ENCODE results near the gene PLA2G7.

The PLA2G7 gene

DNA sequence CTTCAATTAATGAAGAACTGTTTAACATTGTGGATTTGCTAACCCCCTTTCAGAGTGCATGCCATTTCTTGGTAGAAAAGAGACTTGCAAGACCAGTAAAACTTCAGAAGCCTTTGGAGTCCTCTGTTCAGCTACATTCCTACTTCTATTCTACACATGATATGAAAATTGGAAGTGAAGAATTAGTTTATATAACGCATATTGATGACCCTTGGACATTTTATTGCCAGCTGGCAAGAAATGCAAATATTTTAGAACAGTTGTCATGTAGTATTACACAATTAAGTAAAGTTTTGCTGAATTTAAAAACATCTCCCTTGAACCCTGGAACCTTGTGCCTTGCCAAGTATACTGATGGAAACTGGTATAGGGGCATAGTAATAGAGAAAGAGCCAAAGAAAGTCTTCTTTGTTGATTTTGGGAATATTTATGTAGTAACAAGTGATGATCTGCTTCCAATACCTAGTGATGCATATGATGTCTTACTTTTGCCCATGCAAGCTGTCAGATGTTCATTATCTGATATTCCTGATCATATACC is 44.2 kb downstream of the PLA2G7 start:
- DNase-seq (no peak), ATAC-seq (ENCODE audit: insufficient read depth, low read depth) (no peak)
- H3K4me3 ChIP-seq (ENCODE audit: low read depth in 1 of 2, low read length in 2 of 2), result no peak overlapping the region
- no peak overlapping the region for H3K9ac ChIP-seq (ENCODE audit: low read depth, low read length)
- no peaks in the 10 kb centered on the region for H3K4me1 ChIP-seq (ENCODE audit: insufficient read depth, low read length)
- no peak overlapping the region for H3K27ac ChIP-seq (ENCODE audit: low read length)
- H3K36me3 ChIP-seq (ENCODE audit: insufficient read depth, low read length), result no peaks in the 10 kb centered on the region
- peaks cover 5% of the 10 kb centered on the region for H3K27me3 ChIP-seq (ENCODE audit: insufficient read depth, low read length, poor library complexity)
- H2AFZ ChIP-seq (ENCODE audit: low read depth, low read length), result no peak overlapping the region
- no peaks in the 10 kb centered on the region for H3K9me3 ChIP-seq (ENCODE audit: insufficient read depth, low read length, severe bottlenecking)
- H3K4me2 ChIP-seq (ENCODE audit: insufficient read depth, low read length), result no peak overlapping the region
- no peaks in the 10 kb centered on the region for H3K79me2 ChIP-seq (ENCODE audit: insufficient read depth, low read length)
- no peaks in the 10 kb centered on the region for H4K20me1 ChIP-seq (ENCODE audit: insufficient read depth, low read length)
- TF ChIP-seq, protein P1, sequence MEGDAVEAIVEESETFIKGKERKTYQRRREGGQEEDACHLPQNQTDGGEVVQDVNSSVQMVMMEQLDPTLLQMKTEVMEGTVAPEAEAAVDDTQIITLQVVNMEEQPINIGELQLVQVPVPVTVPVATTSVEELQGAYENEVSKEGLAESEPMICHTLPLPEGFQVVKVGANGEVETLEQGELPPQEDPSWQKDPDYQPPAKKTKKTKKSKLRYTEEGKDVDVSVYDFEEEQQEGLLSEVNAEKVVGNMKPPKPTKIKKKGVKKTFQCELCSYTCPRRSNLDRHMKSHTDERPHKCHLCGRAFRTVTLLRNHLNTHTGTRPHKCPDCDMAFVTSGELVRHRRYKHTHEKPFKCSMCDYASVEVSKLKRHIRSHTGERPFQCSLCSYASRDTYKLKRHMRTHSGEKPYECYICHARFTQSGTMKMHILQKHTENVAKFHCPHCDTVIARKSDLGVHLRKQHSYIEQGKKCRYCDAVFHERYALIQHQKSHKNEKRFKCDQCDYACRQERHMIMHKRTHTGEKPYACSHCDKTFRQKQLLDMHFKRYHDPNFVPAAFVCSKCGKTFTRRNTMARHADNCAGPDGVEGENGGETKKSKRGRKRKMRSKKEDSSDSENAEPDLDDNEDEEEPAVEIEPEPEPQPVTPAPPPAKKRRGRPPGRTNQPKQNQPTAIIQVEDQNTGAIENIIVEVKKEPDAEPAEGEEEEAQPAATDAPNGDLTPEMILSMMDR (IDR thresholded peaks at IDR 0.05; ENCODE audit: borderline replicate concordance, extremely low read depth, low read length, poor library complexity, severe bottlenecking), result no peak
- TF ChIP-seq EZH2 (IDR thresholded peaks at IDR 0.05; ENCODE audit: borderline replicate concordance, low read depth, low read length, severe bottlenecking), result no peak

DNA sequence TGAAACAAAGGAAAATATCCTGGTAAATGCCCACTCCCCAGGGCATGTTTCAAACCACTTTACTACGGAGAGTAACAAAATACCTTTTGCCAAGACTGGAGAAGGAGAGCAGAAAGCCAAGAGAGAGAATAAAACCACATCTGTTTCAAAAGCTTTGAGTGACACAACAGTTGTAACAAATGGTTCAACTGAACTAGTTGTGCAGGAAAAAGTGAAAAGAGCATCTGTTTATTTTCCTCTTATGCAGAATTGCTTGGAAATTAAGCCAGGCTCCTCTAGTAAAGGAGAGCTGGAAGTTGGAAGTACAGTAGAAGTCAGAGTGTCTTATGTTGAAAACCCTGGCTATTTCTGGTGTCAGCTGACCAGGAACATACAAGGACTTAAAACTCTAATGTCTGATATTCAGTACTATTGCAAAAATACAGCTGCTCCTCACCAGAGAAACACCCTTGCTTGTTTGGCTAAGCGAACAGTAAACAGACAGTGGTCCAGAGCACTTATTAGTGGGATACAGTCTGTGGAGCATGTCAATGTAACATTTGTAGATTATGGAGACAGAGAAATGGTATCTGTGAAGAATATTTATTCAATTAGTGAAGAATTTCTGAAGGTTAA is 44.9 kb downstream of the PLA2G7 start:
- ATAC-seq (ENCODE audit: insufficient read depth, low read depth), result no peak
- H3K4me1 ChIP-seq (ENCODE audit: insufficient read depth, low read length), result no peaks in the 10 kb centered on the region
- H3K79me2 ChIP-seq (ENCODE audit: insufficient read depth, low read length), result no peaks in the 10 kb centered on the region
- H3K4me2 ChIP-seq (ENCODE audit: insufficient read depth, low read length), result no peak overlapping the region
- DNase-seq, result no peak
- H3K9ac ChIP-seq (ENCODE audit: low read depth, low read length), result no peak overlapping the region
- no peak overlapping the region for H2AFZ ChIP-seq (ENCODE audit: low read depth, low read length)
- no peaks in the 10 kb centered on the region for H3K36me3 ChIP-seq (ENCODE audit: insufficient read depth, low read length)
- no peak for TF ChIP-seq EZH2 (IDR thresholded peaks at IDR 0.05; ENCODE audit: borderline replicate concordance, low read depth, low read length, severe bottlenecking)
- TF ChIP-seq, protein P1 (IDR thresholded peaks at IDR 0.05; ENCODE audit: borderline replicate concordance, extremely low read depth, low read length, poor library complexity, severe bottlenecking), result no peak
- H4K20me1 ChIP-seq (ENCODE audit: insufficient read depth, low read length), result no peaks in the 10 kb centered on the region
- no peak overlapping the region for H3K4me3 ChIP-seq (ENCODE audit: low read depth in 1 of 2, low read length in 2 of 2)
- H3K27ac ChIP-seq (ENCODE audit: low read length), result no peak overlapping the region
- peaks cover 5% of the 10 kb centered on the region for H3K27me3 ChIP-seq (ENCODE audit: insufficient read depth, low read length, poor library complexity)
- H3K9me3 ChIP-seq (ENCODE audit: insufficient read depth, low read length, severe bottlenecking), result no peaks in the 10 kb centered on the region

DNA sequence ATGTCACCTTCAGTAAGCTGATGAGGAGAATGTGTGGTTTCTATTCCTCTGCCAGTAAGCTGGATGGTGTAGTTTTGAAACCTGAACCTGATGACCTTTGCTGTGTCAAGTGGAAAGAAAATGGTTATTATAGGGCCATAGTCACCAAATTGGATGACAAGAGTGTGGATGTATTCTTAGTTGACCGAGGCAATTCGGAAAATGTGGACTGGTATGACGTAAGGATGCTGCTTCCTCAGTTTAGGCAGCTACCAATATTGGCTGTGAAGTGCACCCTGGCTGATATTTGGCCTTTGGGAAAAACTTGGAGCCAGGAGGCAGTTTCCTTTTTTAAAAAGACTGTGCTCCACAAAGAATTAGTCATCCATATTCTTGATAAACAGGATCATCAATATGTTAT is 45.5 kb downstream of the PLA2G7 start:
- H4K20me1 ChIP-seq (ENCODE audit: insufficient read depth, low read length), result no peaks in the 10 kb centered on the region
- DNase-seq (no peak), ATAC-seq (ENCODE audit: insufficient read depth, low read depth) (no peak)
- H3K9ac ChIP-seq (ENCODE audit: low read depth, low read length), result no peak overlapping the region
- no peak overlapping the region for H2AFZ ChIP-seq (ENCODE audit: low read depth, low read length)
- no peak overlapping the region for H3K27ac ChIP-seq (ENCODE audit: low read length)
- H3K36me3 ChIP-seq (ENCODE audit: insufficient read depth, low read length), result no peaks in the 10 kb centered on the region
- H3K27me3 ChIP-seq (ENCODE audit: insufficient read depth, low read length, poor library complexity), result peaks cover 5% of the 10 kb centered on the region
- H3K4me1 ChIP-seq (ENCODE audit: insufficient read depth, low read length), result no peaks in the 10 kb centered on the region
- H3K9me3 ChIP-seq (ENCODE audit: insufficient read depth, low read length, severe bottlenecking), result no peaks in the 10 kb centered on the region
- no peaks in the 10 kb centered on the region for H3K79me2 ChIP-seq (ENCODE audit: insufficient read depth, low read length)
- no peak overlapping the region for H3K4me2 ChIP-seq (ENCODE audit: insufficient read depth, low read length)
- no peak overlapping the region for H3K4me3 ChIP-seq (ENCODE audit: low read depth in 1 of 2, low read length in 2 of 2)
- TF ChIP-seq EZH2 (IDR thresholded peaks at IDR 0.05; ENCODE audit: borderline replicate concordance, low read depth, low read length, severe bottlenecking), result no peak
- TF ChIP-seq, protein P1 (IDR thresholded peaks at IDR 0.05; ENCODE audit: borderline replicate concordance, extremely low read depth, low read length, poor library complexity, severe bottlenecking), result no peak
